Sigmoid colon (tissue), 7 donors: ENCODE results near the gene FAM228A. TPM values are rescaled to one million over a fixed set of nuclear protein-coding genes. Genes with fewer than 3 reads are reported as not detected.

Experiments used
- DNase-seq: peaks from one replicate; pipeline ENCODE4 v3.0.0-alpha.2; 2019
- H3K27ac ChIP-seq, 4 donors: fragments of 200-600 bp; sonication (generic); one replicate each; pipeline ENCODE4 v1.5.1; 2016 to 2019; ENCODE audit warnings: mild to moderate bottlenecking in 1 of 4
- H3K27me3 ChIP-seq, 3 donors: fragments of 200-600 bp; sonication (generic); one replicate each; pipeline ENCODE4 v1.5.1; 2019; ENCODE audit warnings: mild to moderate bottlenecking in 1 of 3
- H3K36me3 ChIP-seq, 4 donors: fragments of 200-600 bp; sonication (generic); one replicate each; pipeline ENCODE4 v1.5.1; 2016 to 2019
- H3K4me1 ChIP-seq, 4 donors: fragments of 200-600 bp; sonication (generic); one replicate each; pipeline ENCODE4 v1.5.1; 2017 to 2019
- H3K4me3 ChIP-seq, 4 donors: fragments of 200-600 bp; sonication (generic); one replicate each; pipeline ENCODE4 v1.5.1; 2017 to 2019; ENCODE audit warnings: mild to moderate bottlenecking in 2 of 4, moderate library complexity in 1 of 4
- H3K9me3 ChIP-seq, 4 donors: fragments of 200-600 bp in 3 of 4; sonication (generic) in 3 of 4; one replicate each; pipeline versions ENCODE4 v1.5.1 to v1.6.1; 2013 to 2019
- EP300 ChIP-seq, 4 donors: sonication (generic); formaldehyde crosslinking; IDR thresholded peaks; one replicate each; pipeline ENCODE4 v1.6.1; 2017; ENCODE audit warnings: antibody characterized with exemption in 4 of 4
- POLR2A ChIP-seq, 2 donors: fragments of 450-650 bp; IDR thresholded peaks; one replicate each; pipeline ENCODE4 v1.6.1; 2016; ENCODE audit warnings: antibody characterized with exemption in 2 of 2, mild to moderate bottlenecking in 2 of 2, moderate library complexity in 2 of 2
- POLR2AphosphoS5 ChIP-seq, 4 donors: sonication (generic); formaldehyde crosslinking; IDR thresholded peaks; one replicate each; pipeline ENCODE4 v1.6.1; 2017; ENCODE audit warnings: antibody characterized with exemption in 4 of 4
- WGBS, 2 donors: extraction: QIAGEN DNeasy Blood & Tissue Kit; methylation state at CpG; one replicate each; pipeline ENCODE4 v1.1.7; 2013; 5-methylcytosine and 5-hydroxymethylcytosine counted together
- intact Hi-C: fragments of 100-400 bp; cut with DNase I; formaldehyde crosslinking; loops from one replicate; pipeline ENCODE4 v1.15.1; 2023
- polyA plus RNA-seq, 3 donors: library from polyadenylated mRNA; stranded (reverse); fragments of 200-250 nt; gene quantifications; one replicate each; pipeline ENCODE4 v1.2.3, GENCODE V29; 2013
- total RNA-seq, 4 donors: library from RNA; depleted of rRNA; stranded (reverse); fragments of >200 nt; gene quantifications; one replicate each; pipeline ENCODE4 v1.1.0, GENCODE V29; 2016
- TF ChIP-seq, protein P1 (sequence below), 4 experiments: fragments of 450-650 bp in 3 of 4; fragments of 200-600 bp in 1 of 4; IDR thresholded peaks; one replicate each; pipeline ENCODE4 v1.5.1; 2016 to 2019; ENCODE audit warnings: antibody characterized with exemption in 4 of 4, mild to moderate bottlenecking in 3 of 4, moderate library complexity in 2 of 4
- donor health status: healthy with polysubstance abuse.
- donor health status: Bipolar disorder and iron deficiency.
- donor health status: healthy.

FAM228A gene
- total and polyA plus RNA-seq, 7 donors: 0.23 to 3.6 (median 1.8) TPM; not detected in 2

DNA sequence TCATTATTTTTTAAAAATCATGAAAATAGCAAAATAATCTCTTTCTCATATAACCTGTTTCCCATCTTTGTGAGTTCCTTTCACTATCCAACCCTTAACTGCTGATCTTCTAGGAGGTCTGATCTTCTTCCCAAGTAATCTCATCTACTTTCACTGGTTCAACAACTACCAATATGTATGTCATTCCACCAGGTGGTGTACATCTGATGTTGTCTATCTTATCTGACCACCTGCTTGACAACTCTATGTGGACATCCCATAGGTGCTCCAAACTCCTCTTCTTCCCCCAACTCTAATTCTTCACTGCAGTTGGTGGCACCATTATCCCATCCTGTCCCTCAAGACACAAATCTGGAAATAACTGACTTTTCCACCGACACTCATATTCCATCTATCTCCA is 62.5 kb downstream of the FAM228A start:
- Histone ChIP-seq H3K27me3 (no peaks in the 10 kb centered on the region), H3K4me3 (no peak overlapping the region), H3K4me1 (no peaks in the 10 kb centered on the region), H3K27ac (no peak overlapping the region), H3K9me3 (no peaks in the 10 kb centered on the region), H3K36me3 (peaks cover 0 to 19% (median 0%) of the 10 kb centered on the region in 4 donors)
- no peak for TF ChIP-seq POLR2A (IDR thresholded peaks at IDR 0.05)
- WGBS, 2 donors: 99% methylated on average over 1 of the region's 1 CpG
- intact Hi-C loops: no loop called here
- no peak for DNase-seq

GRCh38 chr2:24238158-24238557 is 63.3 kb downstream of the FAM228A start:
- Histone ChIP-seq H3K4me1 (no peaks in the 10 kb centered on the region), H3K36me3 (peaks cover 0 to 13% (median 0%) of the 10 kb centered on the region in 4 donors), H3K27me3 (no peaks in the 10 kb centered on the region), H3K4me3 (no peak overlapping the region), H3K9me3 (no peaks in the 10 kb centered on the region), H3K27ac (no peak overlapping the region)
- DNase-seq: no peak
- WGBS, 2 donors: 89 to 95% methylated on average over 2 of the region's 2 CpGs
- no peak for TF ChIP-seq POLR2AphosphoS5 (IDR thresholded peaks at IDR 0.05)
- TF ChIP-seq POLR2A (IDR thresholded peaks at IDR 0.05): no peak
- TF ChIP-seq, protein P1, sequence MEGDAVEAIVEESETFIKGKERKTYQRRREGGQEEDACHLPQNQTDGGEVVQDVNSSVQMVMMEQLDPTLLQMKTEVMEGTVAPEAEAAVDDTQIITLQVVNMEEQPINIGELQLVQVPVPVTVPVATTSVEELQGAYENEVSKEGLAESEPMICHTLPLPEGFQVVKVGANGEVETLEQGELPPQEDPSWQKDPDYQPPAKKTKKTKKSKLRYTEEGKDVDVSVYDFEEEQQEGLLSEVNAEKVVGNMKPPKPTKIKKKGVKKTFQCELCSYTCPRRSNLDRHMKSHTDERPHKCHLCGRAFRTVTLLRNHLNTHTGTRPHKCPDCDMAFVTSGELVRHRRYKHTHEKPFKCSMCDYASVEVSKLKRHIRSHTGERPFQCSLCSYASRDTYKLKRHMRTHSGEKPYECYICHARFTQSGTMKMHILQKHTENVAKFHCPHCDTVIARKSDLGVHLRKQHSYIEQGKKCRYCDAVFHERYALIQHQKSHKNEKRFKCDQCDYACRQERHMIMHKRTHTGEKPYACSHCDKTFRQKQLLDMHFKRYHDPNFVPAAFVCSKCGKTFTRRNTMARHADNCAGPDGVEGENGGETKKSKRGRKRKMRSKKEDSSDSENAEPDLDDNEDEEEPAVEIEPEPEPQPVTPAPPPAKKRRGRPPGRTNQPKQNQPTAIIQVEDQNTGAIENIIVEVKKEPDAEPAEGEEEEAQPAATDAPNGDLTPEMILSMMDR (IDR thresholded peaks at IDR 0.05): no peak
- TF ChIP-seq EP300 (IDR thresholded peaks at IDR 0.05): no peak
- intact Hi-C loops: no loop called here

DNA sequence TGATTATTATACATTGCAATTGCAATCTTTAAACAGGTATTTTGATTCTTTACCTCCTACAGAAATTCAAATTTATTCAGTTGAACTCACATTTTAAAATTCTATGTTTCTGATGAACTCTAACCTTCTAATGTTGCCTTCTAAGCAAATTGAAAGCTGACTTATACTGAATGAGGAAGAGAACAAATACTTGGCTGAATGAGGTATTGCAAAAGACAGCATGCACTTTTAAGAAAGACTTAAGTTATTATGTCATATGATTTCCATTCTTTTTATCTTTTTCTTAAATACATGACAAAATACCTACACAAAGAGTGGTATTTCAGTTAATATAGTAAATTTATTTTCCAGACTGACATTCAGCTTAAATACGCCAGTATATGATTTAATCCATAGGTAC is 64.7 kb downstream of the FAM228A start:
- 96 to 97% methylated on average over 1 of the region's 1 CpG for WGBS, 2 donors
- TF ChIP-seq, protein P1 (IDR thresholded peaks at IDR 0.05): no peak
- TF ChIP-seq POLR2A (IDR thresholded peaks at IDR 0.05) (no peak), POLR2AphosphoS5 (IDR thresholded peaks at IDR 0.05) (no peak), EP300 (IDR thresholded peaks at IDR 0.05) (no peak)
- H3K27me3 ChIP-seq: no peaks in the 10 kb centered on the region

More for the DNA sequence above, 64.7 kb downstream of the FAM228A start:
- Histone ChIP-seq H3K36me3 (peaks cover 0 to 25% (median 0%) of the 10 kb centered on the region in 4 donors), H3K27ac (no peak overlapping the region), H3K9me3 (no peaks in the 10 kb centered on the region), H3K4me3 (no peak overlapping the region), H3K4me1 (no peaks in the 10 kb centered on the region)
- intact Hi-C loops: no loop called here
- DNase-seq: no peak

Other genes starting within 250 kb of the FAM228A start
- gene ATAD2B, start 247.9 kb upstream of the FAM228A start, total RNA-seq: 10 to 100 TPM; 19.7 to 22.5 (median 21.0) TPM
- gene ATAD2B, start 247.9 kb upstream of the FAM228A start, polyA plus RNA-seq: 1 to 10 TPM; 2.4 to 5.8 (median 3.5) TPM
- 10 to 100 TPM; 15.0 to 21.2 (median 16.3) TPM for gene UBXN2A, start 234.6 kb upstream of the FAM228A start, total RNA-seq
- 10 to 100 TPM in 1 of 3 donors, 1 to 10 TPM in 2; 8.1 to 11.4 (median 9.5) TPM for gene UBXN2A, start 234.6 kb upstream of the FAM228A start, polyA plus RNA-seq
- gene MFSD2B, start 165.0 kb upstream of the FAM228A start, total RNA-seq: not detected
- gene MFSD2B, start 165.0 kb upstream of the FAM228A start, polyA plus RNA-seq: under 1 TPM in 1 of 3 donors, not detected in 2; 0.10 TPM
- gene WDCP, start 127.7 kb upstream of the FAM228A start, total RNA-seq: 10 to 100 TPM in 1 of 4 donors, 1 to 10 TPM in 3; 3.1 to 10.0 (median 6.6) TPM
- 1 to 10 TPM; 1.2 to 3.7 (median 1.8) TPM for gene WDCP, start 127.7 kb upstream of the FAM228A start, polyA plus RNA-seq
- gene FKBP1B, start 125.3 kb upstream of the FAM228A start, total RNA-seq: 1 to 10 TPM; 3.1 to 8.0 (median 5.7) TPM
- 10 to 100 TPM; 19.3 to 43.7 (median 30.6) TPM for gene FKBP1B, start 125.3 kb upstream of the FAM228A start, polyA plus RNA-seq
- 100 to 1,000 TPM in 3 of 4 donors, 10 to 100 TPM in 1; 95.6 to 140 (median 135) TPM for gene SF3B6, start 98.7 kb upstream of the FAM228A start, total RNA-seq
- gene SF3B6, start 98.7 kb upstream of the FAM228A start, polyA plus RNA-seq: 100 to 1,000 TPM; 163 to 255 (median 183) TPM
- gene TP53I3, start 90.2 kb upstream of the FAM228A start, total RNA-seq: 10 to 100 TPM in 2 of 4 donors, 1 to 10 TPM in 2; 3.6 to 27.7 (median 16.8) TPM
- gene TP53I3, start 90.2 kb upstream of the FAM228A start, polyA plus RNA-seq: 100 to 1,000 TPM in 1 of 3 donors, 10 to 100 TPM in 2; 74.5 to 144 (median 88.3) TPM
- gene PFN4, start 51.7 kb upstream of the FAM228A start, total RNA-seq: 1 to 10 TPM in 1 of 4 donors, not detected in 3; 1.9 TPM
- gene PFN4, start 51.7 kb upstream of the FAM228A start, polyA plus RNA-seq: under 1 TPM in 1 of 3 donors, not detected in 2; 0.12 TPM
- 10 to 100 TPM; 24.7 to 44.1 (median 37.2) TPM for gene FAM228B, start 51.6 kb upstream of the FAM228A start, total RNA-seq
- 10 to 100 TPM in 1 of 3 donors, 1 to 10 TPM in 2; 1.4 to 11.4 (median 4.7) TPM for gene FAM228B, start 51.6 kb upstream of the FAM228A start, polyA plus RNA-seq
- gene ITSN2, start 185.5 kb downstream of the FAM228A start, total RNA-seq: 10 to 100 TPM; 56.0 to 73.6 (median 58.1) TPM
- gene ITSN2, start 185.5 kb downstream of the FAM228A start, polyA plus RNA-seq: 10 to 100 TPM; 19.2 to 27.0 (median 19.7) TPM